GM23248 (cell line): ENCODE results near the gene GPATCH2. TPM values are rescaled to one million over a fixed set of nuclear protein-coding genes. Genes with fewer than 3 reads are reported as not detected.

ENCODE experiments used
- DNase-seq: peaks from one replicate; pipeline ENCODE4 v3.0.0-alpha.2; 2015
- H2AFZ ChIP-seq: fragments of 200-600 bp; sonication (generic); 2 replicates; pipeline ENCODE4 v1.6.1; 2016; ENCODE audit warnings: antibody characterized with exemption
- H3F3A ChIP-seq: fragments of 200-600 bp; sonication (generic); 2 replicates; pipeline ENCODE4 v1.6.1; 2016; ENCODE audit warnings: mild to moderate bottlenecking, antibody characterized with exemption, mixed run types; ENCODE audit not compliant: insufficient read depth
- H3K27ac ChIP-seq: fragments of 200-600 bp; sonication (generic); 2 replicates; pipeline ENCODE4 v1.5.1; 2016; ENCODE audit warnings: mild to moderate bottlenecking
- H3K27me3 ChIP-seq: fragments of 200-600 bp; sonication (generic); replicated peaks from 2 replicates; pipeline ENCODE4 v1.6.1; 2016; ENCODE audit warnings: mild to moderate bottlenecking; ENCODE audit not compliant: insufficient read depth
- H3K36me3 ChIP-seq: fragments of 200-600 bp; sonication (generic); 2 replicates; pipeline ENCODE4 v1.6.1; 2016; ENCODE audit warnings: low read depth, mild to moderate bottlenecking
- H3K4me1 ChIP-seq: fragments of 200-600 bp; sonication (generic); 2 replicates; pipeline ENCODE4 v1.6.1; 2016; ENCODE audit warnings: mild to moderate bottlenecking; ENCODE audit not compliant: insufficient read depth
- H3K4me2 ChIP-seq: fragments of 200-600 bp; sonication (generic); one replicate; pipeline ENCODE4 v1.6.1; 2016; ENCODE audit warnings: mild to moderate bottlenecking; ENCODE audit not compliant: unreplicated experiment
- H3K4me3 ChIP-seq: fragments of 200-600 bp; sonication (generic); 2 replicates; pipeline ENCODE4 v1.5.1; 2016; ENCODE audit warnings: mild to moderate bottlenecking
- H3K79me2 ChIP-seq: fragments of 200-600 bp; sonication (generic); 2 replicates; pipeline ENCODE4 v1.6.1; 2016; ENCODE audit warnings: mild to moderate bottlenecking; ENCODE audit not compliant: insufficient read depth
- H3K9ac ChIP-seq: fragments of 200-600 bp; sonication (generic); 2 replicates; pipeline ENCODE4 v1.6.1; 2016; ENCODE audit warnings: mild to moderate bottlenecking
- H3K9me2 ChIP-seq: fragments of 200-600 bp; sonication (generic); 2 replicates; pipeline ENCODE4 v1.6.1; 2016; ENCODE audit warnings: mixed run types, mild to moderate bottlenecking, moderate library complexity; ENCODE audit not compliant: insufficient read depth
- H3K9me3 ChIP-seq: fragments of 200-600 bp; sonication (generic); one replicate; pipeline ENCODE4 v1.6.1; 2017; ENCODE audit warnings: low read depth
- H4K20me1 ChIP-seq: fragments of 200-600 bp; sonication (generic); 2 replicates; pipeline ENCODE4 v1.6.0; 2016; ENCODE audit not compliant: insufficient read depth
- EZH2 ChIP-seq: fragments of 200-600 bp; sonication (generic); IDR thresholded peaks from 2 replicates; pipeline ENCODE4 v1.6.1; 2018; ENCODE audit warnings: antibody characterized with exemption, mild to moderate bottlenecking; ENCODE audit not compliant: insufficient read depth, poor library complexity, severe bottlenecking
- EZH2phosphoT487 ChIP-seq: fragments of 200-600 bp; sonication (generic); IDR thresholded peaks from 2 replicates; pipeline ENCODE4 v1.6.1; 2018; ENCODE audit warnings: antibody characterized with exemption, moderate library complexity, mild to moderate bottlenecking, low read depth; ENCODE audit not compliant: insufficient read depth
- WGBS, 2 experiments: methylation state at CpG; one replicate each; pipeline ENCODE4 v1.1.6; 2015 to 2017; ENCODE audit warnings: low lambda C conversion rate in 2 of 2, low coverage in 1 of 2; ENCODE audit errors: missing lambda C conversion rate in 2 of 2; 5-methylcytosine and 5-hydroxymethylcytosine counted together
- in situ Hi-C: fragments of 300-500 bp; cut with MboI; formaldehyde crosslinking; loops from 2 replicates; pipeline ENCODE4 v1.15.0; 2020
- polyA plus RNA-seq: library from polyadenylated mRNA; unstranded; fragments of >200 nt; fragmentation: Nextera tagmentation; extraction: Ambion mirVana; gene quantifications from 2 replicates; pipeline ENCODE4 v1.2.1, GENCODE V29; 2016
- total RNA-seq: library from RNA; depleted of rRNA; stranded (reverse); fragments of >200 nt; shearing (Covaris generic); gene quantifications from 2 replicates; pipeline ENCODE4 v1.2.3, GENCODE V29; 2014

Gene GPATCH2
- total and polyA plus RNA-seq, 2 experiments from 2014 or later: 6.3 to 8.2 TPM

GRCh38 chr1:217642455-217642854 is 11.6 kb upstream of the GPATCH2 start:
- Histone ChIP-seq H3F3A (no peaks in the 10 kb centered on the region), H3K9ac (no peak overlapping the region), H3K9me2 (no peaks in the 10 kb centered on the region), H3K27me3 (no peaks in the 10 kb centered on the region), H3K9me3 (no peaks in the 10 kb centered on the region), H3K36me3 (no peaks in the 10 kb centered on the region), H3K27ac (no peak overlapping the region), H3K79me2 (no peaks in the 10 kb centered on the region), H3K4me3 (no peak overlapping the region), H3K4me1 (no peaks in the 10 kb centered on the region), H2AFZ (no peak overlapping the region), H3K4me2 (no peak overlapping the region), H4K20me1 (no peaks in the 10 kb centered on the region)
- no peak for DNase-seq
- 45 to 49% methylated on average over 6 of the region's 6 CpGs for WGBS, 2 experiments
- TF ChIP-seq EZH2 (no peak), EZH2phosphoT487 (no peak)
- in situ Hi-C loops: no loop called here

- Histone ChIP-seq H3F3A (no peaks in the 10 kb centered on the region), H3K79me2 (peaks cover 84% of the 10 kb centered on the region), H3K36me3 (no peaks in the 10 kb centered on the region), H3K27me3 (no peaks in the 10 kb centered on the region), H3K4me3 (no peak overlapping the region), H3K9me3 (no peaks in the 10 kb centered on the region), H3K4me1 (peaks cover 38% of the 10 kb centered on the region), H3K4me2 (no peak overlapping the region), H3K9ac (no peak overlapping the region), H3K27ac (no peak overlapping the region), H4K20me1 (no peaks in the 10 kb centered on the region), H2AFZ (no peak overlapping the region), H3K9me2 (no peaks in the 10 kb centered on the region)
- WGBS, 2 experiments: 92 to 93% methylated on average over 3 of the region's 3 CpGs
- in situ Hi-C loops: no loop called here
- DNase-seq: no peak
- TF ChIP-seq EZH2phosphoT487 (no peak), EZH2 (no peak)
These were observed 3.5 kb downstream of the GPATCH2 start for GRCh38 chr1:217627431-217627830.

- Histone ChIP-seq H3K9ac (no peak overlapping the region), H3K36me3 (0 out of 2 replicates have a peak, but pooled peaks cover 4% of the 10 kb centered on the region), H3K9me3 (no peaks in the 10 kb centered on the region), H3K9me2 (no peaks in the 10 kb centered on the region), H3K27ac (no peak overlapping the region), H3K4me3 (no peak overlapping the region), H4K20me1 (no peaks in the 10 kb centered on the region), H2AFZ (no peak overlapping the region), H3K27me3 (no peaks in the 10 kb centered on the region), H3K4me1 (peaks cover 33% of the 10 kb centered on the region), H3F3A (no peaks in the 10 kb centered on the region), H3K4me2 (no peak overlapping the region), H3K79me2 (peaks cover 95% of the 10 kb centered on the region)
- TF ChIP-seq EZH2: no peak
- no peak for TF ChIP-seq EZH2phosphoT487
- in situ Hi-C loops: no loop called here
- WGBS, 2 experiments: 70 to 71% methylated on average over 2 of the region's 2 CpGs
- no peak for DNase-seq
These were observed 4.6 kb downstream of the GPATCH2 start for GRCh38 chr1:217626321-217626720.

- Histone ChIP-seq H3K27ac (no peak overlapping the region), H3K4me3 (no peak overlapping the region), H3K79me2 (peaks cover 97% of the 10 kb centered on the region), H3K9ac (no peak overlapping the region), H2AFZ (no peak overlapping the region), H3K4me2 (no peak overlapping the region), H3K9me3 (no peaks in the 10 kb centered on the region), H3F3A (no peaks in the 10 kb centered on the region), H3K4me1 (peaks cover 6% of the 10 kb centered on the region; the same call in 1 of the 2 replicates), H4K20me1 (no peaks in the 10 kb centered on the region), H3K27me3 (no peaks in the 10 kb centered on the region), H3K36me3 (peaks cover 21% of the 10 kb centered on the region), H3K9me2 (no peaks in the 10 kb centered on the region)
- DNase-seq: no peak
- 95 to 99% methylated on average over 3 of the region's 3 CpGs for WGBS, 2 experiments
- in situ Hi-C loops: no loop called here
- TF ChIP-seq EZH2phosphoT487 (no peak), EZH2 (no peak)
These were observed 8.8 kb downstream of the GPATCH2 start for GRCh38 chr1:217622042-217622441.

- no peak for DNase-seq
- 93 to 99% methylated on average over 4 of the region's 4 CpGs for WGBS, 2 experiments
- peaks cover 95% of the 10 kb centered on the region for H3K79me2 ChIP-seq
- no peak overlapping the region for H3K4me2 ChIP-seq
- H2AFZ ChIP-seq: no peak overlapping the region
- no peak for TF ChIP-seq EZH2phosphoT487
- TF ChIP-seq EZH2: no peak
- H3K27me3 ChIP-seq: no peaks in the 10 kb centered on the region
- H3K9me3 ChIP-seq: no peaks in the 10 kb centered on the region
- no peak overlapping the region for H3K9ac ChIP-seq
- no peak overlapping the region for H3K27ac ChIP-seq
- H3F3A ChIP-seq: no peaks in the 10 kb centered on the region
- no peaks in the 10 kb centered on the region for H4K20me1 ChIP-seq
- in situ Hi-C loops: no loop called here
- H3K9me2 ChIP-seq: no peaks in the 10 kb centered on the region
- no peaks in the 10 kb centered on the region for H3K4me1 ChIP-seq
- H3K4me3 ChIP-seq: no peak overlapping the region
- H3K36me3 ChIP-seq: peaks cover 21% of the 10 kb centered on the region
These were observed 10.1 kb downstream of the GPATCH2 start for GRCh38 chr1:217620814-217621213.
